Activated naive CD8-positive, alpha-beta T cell (primary cell): ENCODE measurements around the gene DTWD2.
"Not testable (repeated sequence)": the region's sequence is repeated elsewhere in the genome, so short reads cannot be mapped to it uniquely, and the experiment has no call there.

Source experiments
- H3K27ac Mint-ChIP-seq: one replicate; pipeline ENCODE4 v1.8.0; 2021; ENCODE audit warnings: mixed read lengths
- H3K27me3 Mint-ChIP-seq: one replicate; pipeline ENCODE4 v1.8.0; 2021; ENCODE audit warnings: mixed read lengths
- H3K36me3 Mint-ChIP-seq: one replicate; pipeline ENCODE4 v1.8.0; 2021; ENCODE audit warnings: mixed read lengths
- H3K4me1 Mint-ChIP-seq: one replicate; pipeline ENCODE4 v1.8.0; 2021; ENCODE audit warnings: low read depth, mixed read lengths
- H3K4me3 Mint-ChIP-seq: one replicate; pipeline ENCODE4 v1.8.0; 2021; ENCODE audit warnings: mild to moderate bottlenecking, mixed read lengths
- H3K9me3 Mint-ChIP-seq: one replicate; pipeline ENCODE4 v1.8.0; 2021; ENCODE audit warnings: low read depth, mixed read lengths

Gene DTWD2

DNA sequence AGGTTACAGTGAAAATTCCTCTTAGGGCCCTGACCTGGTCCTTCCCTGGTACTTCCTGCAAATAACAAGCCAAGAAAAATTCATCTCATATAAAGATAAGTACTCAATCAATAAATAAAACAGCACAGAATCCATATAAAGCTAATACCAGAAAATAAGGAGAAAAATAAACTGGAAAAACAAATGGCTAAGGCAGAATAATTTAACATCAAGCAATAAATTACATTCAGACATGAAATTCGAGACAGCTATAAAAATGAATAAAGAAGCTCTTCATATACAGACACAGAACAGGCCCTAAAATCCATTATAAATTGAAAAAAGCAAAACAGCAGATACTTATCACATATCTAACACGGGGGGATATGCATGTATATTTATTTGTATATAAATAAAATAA is 99.2 kb downstream of the DTWD2 start:
- H3K36me3 Mint-ChIP-seq = peaks cover 13% of the 10 kb centered on the region
- H3K4me3 Mint-ChIP-seq = no peak overlapping the region
- H3K9me3 Mint-ChIP-seq = no peaks in the 10 kb centered on the region
- H3K4me1 Mint-ChIP-seq = no peaks in the 10 kb centered on the region
- no peaks in the 10 kb centered on the region for H3K27me3 Mint-ChIP-seq
- H3K27ac Mint-ChIP-seq = no peak overlapping the region

DNA sequence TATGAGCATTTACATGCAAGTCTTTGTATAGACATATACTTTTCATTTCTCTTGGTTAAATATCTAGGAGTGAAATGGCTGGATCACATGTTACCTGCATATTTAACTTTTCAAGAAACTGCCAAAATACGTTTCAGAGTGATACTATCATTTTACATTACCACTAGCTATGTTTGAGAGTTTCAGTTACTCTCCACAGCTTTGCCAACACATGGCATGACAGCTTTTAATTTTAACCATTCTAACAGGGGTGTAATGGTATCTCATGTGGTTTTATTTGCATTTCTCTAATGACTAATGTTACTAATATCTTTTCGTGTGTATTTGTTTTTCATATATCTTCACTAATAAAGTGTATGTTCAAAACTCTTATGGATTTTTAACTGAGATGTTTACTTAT is 99.8 kb downstream of the DTWD2 start:
- Mint-ChIP-seq H3K4me1 (no peaks in the 10 kb centered on the region), H3K9me3 (no peaks in the 10 kb centered on the region), H3K27ac (no peak overlapping the region), H3K4me3 (no peak overlapping the region), H3K36me3 (peaks cover 14% of the 10 kb centered on the region), H3K27me3 (no peaks in the 10 kb centered on the region)

DNA sequence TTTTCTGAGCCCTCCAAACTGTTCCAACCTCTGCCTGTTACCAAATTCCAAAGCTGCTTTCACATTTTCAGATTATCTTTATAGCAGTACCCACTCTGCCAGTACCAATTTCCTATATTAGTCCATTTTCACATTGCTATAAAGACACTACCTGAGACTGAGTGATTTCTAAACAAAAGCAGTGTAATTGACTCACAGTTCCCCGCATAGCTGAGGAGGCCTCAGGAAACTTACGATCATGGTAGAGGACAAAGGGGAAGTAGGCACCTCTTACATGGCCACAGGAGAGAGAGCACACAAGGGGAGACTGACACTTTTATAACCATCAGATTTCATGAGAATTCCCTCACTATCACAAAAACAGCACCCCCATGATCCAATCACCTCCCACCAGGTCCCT is 105.0 kb downstream of the DTWD2 start:
- Mint-ChIP-seq H3K9me3 (peaks cover 14% of the 10 kb centered on the region), H3K4me1 (no peaks in the 10 kb centered on the region), H3K36me3 (peaks cover 27% of the 10 kb centered on the region), H3K27me3 (no peaks in the 10 kb centered on the region), H3K4me3 (no peak overlapping the region), H3K27ac (no peak overlapping the region)

DNA sequence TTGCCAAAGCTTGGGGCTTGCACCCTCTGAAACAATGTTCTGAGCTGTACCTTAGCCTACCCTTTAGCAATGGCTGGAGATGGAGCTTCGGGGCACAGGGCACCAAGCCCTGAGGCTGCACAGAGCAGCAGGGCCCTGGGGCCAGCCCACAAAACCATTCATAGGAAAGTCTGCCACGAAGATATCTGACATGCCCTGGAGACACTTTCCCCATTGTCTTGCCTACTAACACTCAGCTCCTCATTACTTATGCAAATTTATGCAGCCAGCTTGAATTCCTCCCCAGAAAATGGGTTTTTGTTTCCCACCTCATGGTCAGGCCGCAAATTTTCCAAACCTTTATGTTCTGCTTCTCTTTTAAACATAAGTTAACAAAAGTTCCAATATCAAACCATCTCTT is 105.7 kb downstream of the DTWD2 start:
- Mint-ChIP-seq H3K27me3 (no peaks in the 10 kb centered on the region), H3K4me1 (no peaks in the 10 kb centered on the region), H3K4me3 (no peak overlapping the region), H3K36me3 (peaks cover 30% of the 10 kb centered on the region), H3K9me3 (peaks cover 21% of the 10 kb centered on the region), H3K27ac (no peak overlapping the region)

DNA sequence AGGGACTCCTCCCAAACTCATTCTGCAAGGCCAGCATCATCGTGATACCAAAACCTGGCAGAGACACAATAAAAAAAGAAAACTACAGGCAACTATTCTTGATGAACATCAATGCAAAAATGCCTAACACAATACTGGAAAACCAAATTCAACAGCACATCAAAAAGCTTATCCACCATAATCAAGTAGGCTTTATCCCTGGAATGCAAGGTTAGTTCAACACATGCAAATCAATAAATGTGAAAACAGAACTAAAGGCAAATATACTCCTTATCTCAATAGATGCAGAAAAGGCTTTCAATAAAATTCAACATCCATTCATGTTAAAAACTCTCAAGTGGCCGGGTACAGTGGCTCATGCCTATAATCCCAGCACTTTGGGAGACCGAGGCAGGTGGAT is 111.5 kb downstream of the DTWD2 start:
- H3K27me3 Mint-ChIP-seq, H3K27ac Mint-ChIP-seq, H3K4me1 Mint-ChIP-seq, H3K4me3 Mint-ChIP-seq: not testable (repeated sequence)
- peaks cover 56% of the 10 kb centered on the region for H3K36me3 Mint-ChIP-seq
- H3K9me3 Mint-ChIP-seq = peaks cover 43% of the 10 kb centered on the region

DNA sequence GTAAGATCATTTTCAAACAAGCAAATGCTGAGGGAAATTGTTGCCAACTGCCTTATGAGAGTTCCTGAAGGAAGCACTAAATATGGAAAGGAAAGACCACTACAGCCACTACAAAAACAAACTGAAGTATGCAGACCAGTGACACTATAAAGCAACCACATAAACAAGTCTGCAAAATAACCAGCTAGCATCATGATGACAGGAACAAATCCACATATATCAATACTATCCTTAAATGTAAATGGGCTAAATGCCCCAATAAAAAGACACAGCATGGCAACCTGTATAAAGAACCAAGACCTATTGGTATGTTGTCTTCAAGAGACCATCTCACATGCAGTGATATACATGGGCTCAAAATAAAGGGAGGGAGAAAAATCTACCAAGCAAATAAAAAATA is 113.2 kb downstream of the DTWD2 start:
- H3K4me3 Mint-ChIP-seq = no peak overlapping the region
- H3K36me3 Mint-ChIP-seq = peaks cover 59% of the 10 kb centered on the region
- no peaks in the 10 kb centered on the region for H3K27me3 Mint-ChIP-seq
- H3K27ac Mint-ChIP-seq = no peak overlapping the region
- no peaks in the 10 kb centered on the region for H3K4me1 Mint-ChIP-seq
- H3K9me3 Mint-ChIP-seq = peaks cover 46% of the 10 kb centered on the region

DNA sequence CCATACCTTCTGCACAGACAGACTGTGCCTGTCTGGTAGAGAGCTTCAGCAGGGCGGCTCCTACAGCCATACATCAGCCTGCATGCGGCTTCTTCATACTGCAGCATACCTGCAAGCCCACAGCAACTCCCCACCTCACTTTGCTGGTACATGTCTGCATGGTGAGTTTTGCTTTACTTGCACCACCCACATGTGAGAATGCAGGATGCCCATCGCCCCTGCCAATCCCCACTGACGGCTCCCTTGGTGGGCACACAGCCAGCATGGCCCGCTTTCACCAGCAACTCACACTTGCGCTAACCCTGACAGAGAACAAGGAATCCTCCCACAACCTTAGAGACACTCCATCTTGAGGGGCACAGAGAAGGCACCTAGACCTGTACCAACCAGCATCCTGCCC is 114.9 kb downstream of the DTWD2 start:
- H3K9me3 Mint-ChIP-seq = peaks cover 39% of the 10 kb centered on the region

DNA sequence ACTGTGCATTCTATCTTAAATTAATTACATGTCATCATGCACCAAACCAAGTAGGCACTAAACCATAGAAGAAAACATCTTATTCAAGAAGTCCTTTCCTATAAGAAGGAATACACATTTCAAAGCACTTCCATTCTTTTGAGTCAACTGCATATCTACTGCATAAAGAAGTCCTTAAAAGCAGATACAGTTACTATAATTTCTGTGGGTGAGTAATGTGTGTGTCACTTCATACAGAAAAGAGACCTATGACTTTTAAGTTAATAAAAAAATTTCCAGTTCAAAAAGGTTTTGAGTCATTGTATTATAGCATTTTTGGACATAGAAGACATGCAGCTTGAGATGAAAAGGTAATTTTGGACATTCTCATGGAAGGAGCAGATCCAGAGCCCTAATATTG is 125.0 kb downstream of the DTWD2 start:
- no peak overlapping the region for H3K27ac Mint-ChIP-seq
- no peaks in the 10 kb centered on the region for H3K9me3 Mint-ChIP-seq
- H3K27me3 Mint-ChIP-seq = no peaks in the 10 kb centered on the region
- H3K4me3 Mint-ChIP-seq = no peak overlapping the region
- peaks cover 20% of the 10 kb centered on the region for H3K36me3 Mint-ChIP-seq
- H3K4me1 Mint-ChIP-seq = no peaks in the 10 kb centered on the region

More for the DNA sequence above, 114.9 kb downstream of the DTWD2 start:
- H3K36me3 Mint-ChIP-seq = peaks cover 56% of the 10 kb centered on the region
- H3K27ac Mint-ChIP-seq = no peak overlapping the region
- no peaks in the 10 kb centered on the region for H3K4me1 Mint-ChIP-seq
- H3K4me3 Mint-ChIP-seq = no peak overlapping the region
- no peaks in the 10 kb centered on the region for H3K27me3 Mint-ChIP-seq

DNA sequence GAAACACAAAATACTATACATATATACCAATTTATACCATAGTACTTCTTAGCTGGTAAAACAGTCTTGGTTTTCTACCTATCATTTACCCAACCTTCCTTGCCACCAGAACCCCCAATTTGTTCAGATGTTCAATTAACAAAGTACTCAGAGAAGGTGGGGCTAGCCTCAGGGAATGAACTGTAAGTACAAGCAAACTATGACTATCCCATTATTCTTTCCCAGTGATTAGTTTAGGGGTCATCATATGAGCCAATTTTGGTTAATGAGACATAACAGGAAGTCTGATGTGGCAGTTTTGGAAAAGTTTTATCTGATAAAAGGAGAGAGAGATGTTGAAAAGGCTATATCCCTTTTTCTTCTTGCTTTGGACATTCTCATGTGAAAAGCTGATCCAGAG is 125.8 kb downstream of the DTWD2 start:
- Mint-ChIP-seq H3K27me3 (no peaks in the 10 kb centered on the region), H3K4me3 (no peak overlapping the region), H3K9me3 (no peaks in the 10 kb centered on the region), H3K4me1 (no peaks in the 10 kb centered on the region), H3K36me3 (peaks cover 17% of the 10 kb centered on the region), H3K27ac (no peak overlapping the region)

DNA sequence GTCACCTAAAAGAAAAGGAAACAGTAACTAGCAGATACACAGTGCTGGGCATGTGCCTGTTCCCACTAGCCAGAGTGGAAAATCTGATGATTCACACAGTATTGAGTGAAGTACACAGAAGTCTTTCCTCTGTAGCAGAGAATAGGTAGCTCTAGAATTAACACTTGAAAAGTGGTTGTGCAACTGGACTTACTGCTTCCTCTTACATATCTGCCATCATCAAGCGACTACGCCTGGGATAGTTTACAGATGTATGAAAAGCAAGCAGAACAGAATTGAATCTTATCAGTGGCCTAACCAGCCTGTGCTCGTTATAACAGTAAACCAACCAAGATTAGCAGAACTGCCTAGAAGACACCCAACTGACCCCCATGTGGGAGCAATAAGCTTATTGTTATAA is 130.6 kb downstream of the DTWD2 start:
- H3K27me3 Mint-ChIP-seq = no peaks in the 10 kb centered on the region
- no peaks in the 10 kb centered on the region for H3K4me1 Mint-ChIP-seq
- no peak overlapping the region for H3K4me3 Mint-ChIP-seq
- H3K9me3 Mint-ChIP-seq = peaks cover 8% of the 10 kb centered on the region
- no peak overlapping the region for H3K27ac Mint-ChIP-seq
- H3K36me3 Mint-ChIP-seq = peaks cover 15% of the 10 kb centered on the region

DNA sequence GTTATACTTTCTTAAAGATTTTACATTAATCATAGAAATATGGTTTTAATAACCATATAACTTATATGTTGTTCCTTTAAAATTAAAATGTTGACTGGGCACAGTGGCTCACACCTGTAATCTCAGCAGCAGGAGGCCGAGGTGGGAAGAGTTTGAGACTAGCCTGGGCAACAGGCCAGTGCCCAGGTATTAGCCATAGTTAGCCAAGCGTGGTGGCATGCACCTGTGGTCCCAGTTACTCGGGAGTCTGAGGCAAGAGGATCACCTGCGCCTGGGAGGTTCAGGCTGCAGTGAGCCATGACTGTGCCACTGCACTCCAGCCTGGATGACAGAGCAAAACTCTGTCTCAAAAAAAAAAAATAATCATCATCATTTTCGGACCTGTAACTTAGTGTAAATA is 133.5 kb downstream of the DTWD2 start:
- H3K36me3 Mint-ChIP-seq = peaks cover 15% of the 10 kb centered on the region

DNA sequence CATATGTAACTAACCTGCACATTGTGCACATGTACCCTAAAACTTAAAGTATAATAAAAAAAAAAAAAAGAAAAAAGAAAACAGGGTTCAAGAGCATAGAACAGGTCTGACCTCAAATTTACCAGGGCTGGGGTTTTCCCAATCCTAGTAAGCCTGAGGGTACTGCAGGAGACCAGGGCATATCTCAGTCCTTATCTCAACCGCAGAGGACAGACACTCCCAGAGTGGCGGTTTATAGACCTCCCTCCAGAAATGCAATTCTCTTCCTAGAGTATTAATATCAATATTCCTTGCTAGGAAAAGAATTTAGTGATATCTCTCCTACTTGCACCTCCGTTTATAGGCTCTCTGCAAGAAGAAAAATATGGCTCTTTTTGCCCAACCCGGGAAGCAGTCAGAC is 136.6 kb downstream of the DTWD2 start:
- H3K27ac Mint-ChIP-seq, H3K4me1 Mint-ChIP-seq, H3K27me3 Mint-ChIP-seq, H3K4me3 Mint-ChIP-seq: not testable (repeated sequence)
- Mint-ChIP-seq H3K9me3 (peaks cover 12% of the 10 kb centered on the region), H3K36me3 (peaks cover 22% of the 10 kb centered on the region)

More for the DNA sequence above, 133.5 kb downstream of the DTWD2 start:
- no peaks in the 10 kb centered on the region for H3K4me1 Mint-ChIP-seq
- H3K27me3 Mint-ChIP-seq = no peaks in the 10 kb centered on the region
- no peak overlapping the region for H3K4me3 Mint-ChIP-seq
- no peak overlapping the region for H3K27ac Mint-ChIP-seq
- H3K9me3 Mint-ChIP-seq = peaks cover 12% of the 10 kb centered on the region

DNA sequence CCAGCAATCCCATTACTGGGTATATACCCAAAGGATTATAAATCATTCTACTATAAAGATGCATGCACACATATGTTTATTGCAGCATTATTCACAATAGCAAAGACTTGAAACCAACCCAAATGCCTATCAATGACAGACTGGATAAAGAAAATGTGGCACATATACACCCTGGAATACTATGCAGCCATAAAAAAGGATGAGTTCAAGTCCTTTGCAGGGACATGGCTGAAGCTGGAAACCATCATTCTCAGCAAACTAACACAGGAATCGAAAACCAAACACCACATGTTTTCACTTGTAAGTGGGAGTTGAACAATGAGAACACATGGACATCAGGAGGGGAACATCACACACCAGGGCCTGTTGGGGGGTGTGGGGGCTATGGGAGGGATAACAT is 138.8 kb downstream of the DTWD2 start:
- Mint-ChIP-seq H3K9me3 (peaks cover 12% of the 10 kb centered on the region), H3K36me3 (peaks cover 31% of the 10 kb centered on the region)
- not testable (repeated sequence) for H3K27me3 Mint-ChIP-seq, H3K4me1 Mint-ChIP-seq, H3K4me3 Mint-ChIP-seq, H3K27ac Mint-ChIP-seq

DNA sequence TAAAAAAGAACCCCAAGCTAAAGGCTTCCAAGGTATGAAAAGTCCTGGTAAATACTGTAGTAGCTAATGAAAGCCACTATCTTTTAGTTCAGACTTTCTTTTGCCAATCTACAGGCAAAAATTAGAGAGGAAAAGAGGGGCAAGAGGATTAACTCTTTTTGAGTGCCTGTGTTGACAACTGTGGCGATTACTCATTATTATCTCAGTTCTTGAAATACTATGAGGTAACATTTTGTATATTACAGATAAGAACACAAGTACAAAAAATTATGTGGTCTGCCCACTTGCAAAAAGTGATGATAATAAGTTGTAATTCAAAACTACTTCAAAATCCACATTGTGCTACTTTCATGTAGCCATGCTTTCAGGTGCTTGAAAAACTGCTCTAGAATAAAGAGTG is 144.0 kb downstream of the DTWD2 start:
- H3K9me3 Mint-ChIP-seq = no peaks in the 10 kb centered on the region
- H3K4me3 Mint-ChIP-seq = no peak overlapping the region
- no peak overlapping the region for H3K27ac Mint-ChIP-seq
- H3K4me1 Mint-ChIP-seq = no peaks in the 10 kb centered on the region
- no peaks in the 10 kb centered on the region for H3K27me3 Mint-ChIP-seq
- peaks cover 26% of the 10 kb centered on the region for H3K36me3 Mint-ChIP-seq

DNA sequence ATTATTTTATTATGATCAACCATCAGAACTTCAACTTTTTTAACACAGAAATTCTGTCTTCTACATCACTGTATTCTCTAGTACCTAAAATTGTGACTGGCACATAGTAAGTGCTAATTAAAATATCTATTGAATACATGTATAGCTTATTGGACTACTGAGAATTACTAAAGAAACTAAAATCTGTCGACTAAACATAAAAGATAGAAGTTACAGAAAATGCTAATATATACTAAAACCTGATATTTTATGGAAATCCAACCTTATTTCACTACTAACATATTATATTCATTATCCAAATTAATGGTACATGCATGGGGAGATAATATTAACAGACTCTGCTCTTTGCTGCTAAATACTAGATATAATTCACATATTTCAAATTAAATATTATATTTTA is 153.6 kb downstream of the DTWD2 start:
- peaks cover 17% of the 10 kb centered on the region for H3K36me3 Mint-ChIP-seq

DNA sequence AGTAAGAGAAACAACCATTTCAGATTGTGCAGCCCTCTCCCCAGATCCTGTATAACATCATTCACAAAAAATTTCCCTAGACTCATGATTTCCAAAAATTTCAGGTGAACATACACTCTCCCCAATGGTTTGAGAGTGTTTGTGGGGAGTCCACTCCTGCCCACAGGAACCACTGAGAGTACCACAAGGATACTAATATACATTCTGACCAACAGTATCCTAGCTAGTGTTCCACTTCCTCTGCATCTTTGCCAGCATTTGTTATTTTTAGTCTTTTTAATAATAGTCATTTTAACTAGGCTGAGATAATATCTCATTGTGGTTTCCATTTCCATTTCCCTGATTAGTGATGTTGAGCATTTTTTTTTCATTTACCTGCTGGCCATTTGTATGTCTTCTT is 155.4 kb downstream of the DTWD2 start:
- H3K9me3 Mint-ChIP-seq = peaks cover 11% of the 10 kb centered on the region
- no peak overlapping the region for H3K27ac Mint-ChIP-seq
- H3K27me3 Mint-ChIP-seq = no peaks in the 10 kb centered on the region
- H3K4me3 Mint-ChIP-seq = no peak overlapping the region
- H3K4me1 Mint-ChIP-seq = no peaks in the 10 kb centered on the region
- peaks cover 17% of the 10 kb centered on the region for H3K36me3 Mint-ChIP-seq

More for the DNA sequence above, 153.6 kb downstream of the DTWD2 start:
- H3K9me3 Mint-ChIP-seq = peaks cover 11% of the 10 kb centered on the region
- no peaks in the 10 kb centered on the region for H3K27me3 Mint-ChIP-seq
- no peak overlapping the region for H3K4me3 Mint-ChIP-seq
- H3K27ac Mint-ChIP-seq = no peak overlapping the region
- no peaks in the 10 kb centered on the region for H3K4me1 Mint-ChIP-seq

DNA sequence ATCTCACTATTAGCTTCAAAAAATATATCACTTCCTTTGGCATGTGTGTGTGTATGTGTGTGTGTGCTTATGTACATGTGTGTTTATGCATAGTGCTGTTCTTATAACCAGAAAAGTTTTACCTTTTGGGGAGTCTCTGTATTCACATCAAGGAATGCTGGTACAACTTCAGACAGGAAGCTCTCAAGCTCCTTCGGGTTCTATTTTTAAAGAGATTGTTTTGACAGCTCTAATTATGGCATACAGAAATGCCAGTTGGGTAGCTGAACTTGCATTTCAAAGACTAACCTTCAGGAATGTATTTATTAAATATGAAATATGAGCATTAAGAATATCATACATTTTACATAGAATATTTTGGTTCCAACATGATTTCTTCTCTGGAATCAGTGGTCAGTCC is 163.1 kb downstream of the DTWD2 start:
- no peaks in the 10 kb centered on the region for H3K4me1 Mint-ChIP-seq
- H3K9me3 Mint-ChIP-seq = no peaks in the 10 kb centered on the region
- no peaks in the 10 kb centered on the region for H3K27me3 Mint-ChIP-seq
- H3K4me3 Mint-ChIP-seq = no peak overlapping the region
- H3K36me3 Mint-ChIP-seq = peaks cover 2% of the 10 kb centered on the region
- no peak overlapping the region for H3K27ac Mint-ChIP-seq
